ENCODE measurements around the gene CRELD2.
"Not testable (repeated sequence)": the region's sequence is repeated elsewhere in the genome, so short reads cannot be mapped to it uniquely, and the experiment has no call there.

Gene CRELD2

DNA sequence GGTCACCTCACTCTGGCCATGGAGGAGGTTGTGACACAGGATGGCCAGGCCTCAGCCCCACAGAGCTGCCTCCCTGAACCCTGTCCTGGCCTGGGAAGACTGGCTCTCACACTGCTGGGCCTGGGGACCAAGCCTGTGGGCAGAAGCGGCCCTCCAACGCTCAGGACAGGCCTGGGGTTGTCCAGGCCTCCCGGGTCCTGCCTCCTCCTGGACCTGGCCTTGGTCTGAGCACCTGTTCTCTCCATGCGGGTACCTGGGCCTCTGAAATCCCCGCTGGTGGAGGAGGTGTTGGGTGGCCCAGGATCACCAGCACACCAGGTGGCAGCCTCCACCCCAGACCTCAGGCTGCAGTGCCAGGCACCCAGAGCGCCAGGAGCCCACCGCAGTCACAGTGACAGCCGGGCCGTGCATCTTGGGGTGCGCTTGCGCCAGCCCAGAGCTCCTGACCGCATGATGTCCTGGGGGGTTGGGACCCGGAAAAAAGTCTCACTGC is 26.0 kb downstream of the CRELD2 start:
- Histone ChIP-seq H3K9me3 (no peaks in the 10 kb centered on the region), H3K27me3 (no peaks in the 10 kb centered on the region), H3K4me1 (peaks cover 11% of the 10 kb centered on the region), H3K4me3 (ENCODE audit: low read depth, low read length) (no peak overlapping the region), H3K36me3 (no peaks in the 10 kb centered on the region)
- TF ChIP-seq, protein P1, sequence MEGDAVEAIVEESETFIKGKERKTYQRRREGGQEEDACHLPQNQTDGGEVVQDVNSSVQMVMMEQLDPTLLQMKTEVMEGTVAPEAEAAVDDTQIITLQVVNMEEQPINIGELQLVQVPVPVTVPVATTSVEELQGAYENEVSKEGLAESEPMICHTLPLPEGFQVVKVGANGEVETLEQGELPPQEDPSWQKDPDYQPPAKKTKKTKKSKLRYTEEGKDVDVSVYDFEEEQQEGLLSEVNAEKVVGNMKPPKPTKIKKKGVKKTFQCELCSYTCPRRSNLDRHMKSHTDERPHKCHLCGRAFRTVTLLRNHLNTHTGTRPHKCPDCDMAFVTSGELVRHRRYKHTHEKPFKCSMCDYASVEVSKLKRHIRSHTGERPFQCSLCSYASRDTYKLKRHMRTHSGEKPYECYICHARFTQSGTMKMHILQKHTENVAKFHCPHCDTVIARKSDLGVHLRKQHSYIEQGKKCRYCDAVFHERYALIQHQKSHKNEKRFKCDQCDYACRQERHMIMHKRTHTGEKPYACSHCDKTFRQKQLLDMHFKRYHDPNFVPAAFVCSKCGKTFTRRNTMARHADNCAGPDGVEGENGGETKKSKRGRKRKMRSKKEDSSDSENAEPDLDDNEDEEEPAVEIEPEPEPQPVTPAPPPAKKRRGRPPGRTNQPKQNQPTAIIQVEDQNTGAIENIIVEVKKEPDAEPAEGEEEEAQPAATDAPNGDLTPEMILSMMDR (IDR thresholded peaks at IDR 0.05; ENCODE audit: low read depth, low read length), result no peak
- no peak for DNase-seq

DNA sequence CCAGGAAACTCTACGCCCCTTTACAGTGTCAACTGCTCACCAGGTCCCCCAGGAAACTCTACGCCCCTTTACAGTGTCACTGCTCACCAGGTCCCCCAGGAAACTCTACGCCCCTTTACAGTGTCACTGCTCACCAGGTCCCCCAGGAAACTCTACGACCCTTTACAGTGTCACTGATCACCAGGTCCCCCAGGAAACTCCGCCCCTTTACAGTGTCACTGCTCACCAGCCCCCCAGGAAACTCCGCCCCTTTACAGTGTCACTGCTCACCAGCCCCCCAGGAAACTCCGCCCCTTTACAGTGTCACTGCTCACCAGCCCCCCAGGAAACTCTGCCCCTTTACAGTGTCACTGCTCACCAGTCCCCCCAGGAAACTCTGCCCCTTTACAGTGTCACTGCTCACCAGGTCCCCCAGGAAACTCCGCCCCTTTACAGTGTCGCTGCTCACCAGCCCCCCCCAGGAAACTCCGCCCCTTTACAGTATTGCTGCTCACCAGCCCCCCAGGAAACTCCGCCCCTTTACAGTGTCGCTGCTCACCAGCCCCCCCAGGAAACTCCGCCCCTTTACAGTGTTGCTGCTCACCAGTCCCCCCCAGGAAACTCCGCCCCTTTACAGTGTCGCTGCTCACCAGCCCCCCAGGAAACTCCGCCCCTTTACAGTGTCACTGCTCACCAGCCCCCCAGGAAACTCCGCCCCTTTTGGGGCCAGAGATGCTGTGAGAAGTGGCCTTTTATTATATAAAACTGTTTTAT is 26.8 kb downstream of the CRELD2 start:
- not testable (repeated sequence) for H3K4me3 ChIP-seq (ENCODE audit: low read depth, low read length); H3K9me3 ChIP-seq; H3K36me3 ChIP-seq; H3K27me3 ChIP-seq
- DNase-seq, result peak; percentile 72
- H3K4me1 ChIP-seq, result peaks cover 11% of the 10 kb centered on the region

DNA sequence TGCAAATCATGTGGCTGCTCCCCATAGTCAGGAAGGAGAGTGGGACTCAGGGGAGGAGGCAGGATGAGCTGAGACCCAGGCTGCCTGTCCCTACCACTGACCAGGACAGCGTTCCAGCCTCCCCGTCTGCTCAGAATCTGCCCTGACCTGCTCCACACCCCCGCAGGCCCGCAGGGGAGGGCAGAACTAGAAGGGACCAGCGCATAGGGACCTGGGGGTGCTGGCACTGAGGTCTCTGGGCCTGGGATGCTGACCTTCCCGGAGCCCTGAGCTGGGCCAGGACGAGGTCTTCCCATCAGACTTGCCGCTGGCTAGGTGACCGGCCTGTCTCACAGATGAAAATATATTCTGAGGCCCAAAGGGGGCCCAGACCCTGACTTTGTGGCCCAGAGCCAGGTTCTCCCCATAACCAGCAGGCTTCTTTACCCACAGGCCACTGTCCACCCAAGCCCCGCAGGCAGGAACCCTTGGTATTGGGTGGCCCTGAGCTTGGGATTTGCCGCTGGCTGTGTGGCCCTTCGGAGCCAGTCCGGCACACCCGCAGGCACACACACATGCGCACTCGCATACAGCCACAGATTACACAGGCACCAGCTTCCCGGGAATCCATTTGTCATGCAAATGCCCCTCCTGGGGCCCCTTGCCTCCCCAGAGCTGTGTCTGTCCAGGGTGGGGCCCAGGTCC is 28.3 kb downstream of the CRELD2 start:
- H3K4me1 ChIP-seq, result peaks cover 11% of the 10 kb centered on the region
- DNase-seq, result no peak
- no peaks in the 10 kb centered on the region for H3K27me3 ChIP-seq
- TF ChIP-seq, protein P1 (IDR thresholded peaks at IDR 0.05; ENCODE audit: low read depth, low read length), result no peak
- H3K9me3 ChIP-seq, result no peaks in the 10 kb centered on the region
- no peaks in the 10 kb centered on the region for H3K36me3 ChIP-seq
- H3K4me3 ChIP-seq (ENCODE audit: low read depth, low read length), result no peak overlapping the region

DNA sequence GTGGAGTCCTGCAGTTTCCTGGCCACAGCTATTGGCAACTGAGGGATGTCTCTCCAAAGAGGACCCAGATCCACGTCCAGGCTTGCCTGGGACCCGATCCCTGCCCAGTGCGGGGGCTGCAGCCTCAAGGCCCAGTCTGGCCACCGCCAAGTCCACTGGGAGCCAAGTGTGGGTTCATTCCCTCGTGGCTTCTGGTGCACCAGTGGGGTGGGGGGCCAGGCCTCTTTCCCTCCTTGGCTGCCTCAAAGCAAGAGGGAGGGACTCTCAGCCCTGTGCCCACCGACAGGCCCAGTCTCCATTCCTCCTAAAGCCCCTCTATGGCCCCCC is 28.8 kb downstream of the CRELD2 start:
- Histone ChIP-seq H3K4me1 (peaks cover 11% of the 10 kb centered on the region), H3K9me3 (no peaks in the 10 kb centered on the region), H3K4me3 (ENCODE audit: low read depth, low read length) (no peak overlapping the region), H3K27me3 (no peaks in the 10 kb centered on the region), H3K36me3 (no peaks in the 10 kb centered on the region)
- TF ChIP-seq, protein P1 (IDR thresholded peaks at IDR 0.05; ENCODE audit: low read depth, low read length), result no peak
- no peak for DNase-seq

DNA sequence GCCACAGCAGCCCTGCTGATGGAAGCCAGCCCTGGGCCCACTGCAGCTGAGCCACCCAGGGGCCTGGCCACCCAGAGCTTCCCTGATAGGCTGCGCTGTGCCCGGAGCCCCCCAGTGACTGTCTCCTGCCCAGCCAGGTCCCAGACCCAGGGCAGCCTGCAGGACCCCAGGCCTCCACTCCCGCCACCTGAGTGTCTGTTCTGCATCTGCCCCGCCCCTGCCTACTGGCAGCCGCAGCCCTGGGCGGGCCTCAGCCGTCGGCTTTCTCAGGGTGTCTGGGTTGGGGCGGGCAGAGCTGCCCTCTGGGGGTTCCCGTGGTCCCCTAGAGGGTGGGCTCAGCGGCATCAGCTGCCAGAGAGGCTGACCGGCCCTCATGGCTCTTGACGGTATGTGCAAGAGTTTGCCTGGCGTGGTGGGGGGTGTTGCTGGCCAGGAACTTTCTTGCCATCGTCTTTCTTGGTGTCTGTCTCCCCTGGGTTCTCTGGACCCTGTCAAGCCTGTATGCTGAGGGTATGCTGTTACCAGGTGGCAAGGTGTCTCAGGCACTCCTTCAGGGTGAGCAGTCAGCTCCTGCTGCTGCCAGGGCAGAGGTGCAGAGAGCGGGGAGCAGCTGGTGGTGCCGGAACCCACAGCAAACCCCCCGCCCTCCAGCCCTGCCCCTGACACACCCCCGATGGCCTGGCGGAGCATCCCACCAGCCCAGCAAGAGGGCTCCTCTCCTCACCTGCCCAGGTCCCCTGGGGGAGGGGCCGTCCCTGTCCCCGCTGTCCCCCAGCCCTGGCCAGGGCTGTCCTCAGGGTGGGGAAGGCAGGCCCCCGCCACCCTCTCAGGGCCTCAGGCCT is 29.9 kb downstream of the CRELD2 start:
- no peaks in the 10 kb centered on the region for H3K27me3 ChIP-seq
- no peak overlapping the region for H3K4me3 ChIP-seq (ENCODE audit: low read depth, low read length)
- DNase-seq, result no peak
- TF ChIP-seq, protein P1 (IDR thresholded peaks at IDR 0.05; ENCODE audit: low read depth, low read length), result no peak
- H3K4me1 ChIP-seq, result peaks cover 11% of the 10 kb centered on the region
- H3K36me3 ChIP-seq, result no peaks in the 10 kb centered on the region
- H3K9me3 ChIP-seq, result no peaks in the 10 kb centered on the region
